Measurements from ENCODE around the gene TMED10.

Gene TMED10

GRCh38 chr14:75101491-75101890, 74.9 kb downstream of the TMED10 start:
- peaks cover 96% of the 10 kb centered on the region for H3K36me3 Mint-ChIP-seq
- H3K9me3 Mint-ChIP-seq, result no peaks in the 10 kb centered on the region
- H3K4me1 Mint-ChIP-seq, result peaks cover 6% of the 10 kb centered on the region
- ATAC-seq (no peak), DNase-seq (ENCODE audit: low spot score in 2 of 2) (no peak)
- no peak overlapping the region for H3K4me3 Mint-ChIP-seq
- H3K27ac Mint-ChIP-seq, result no peak overlapping the region

GRCh38 chr14:75098682-75099081, 77.7 kb downstream of the TMED10 start:
- H3K36me3 Mint-ChIP-seq, result peaks cover 96% of the 10 kb centered on the region
- no peaks in the 10 kb centered on the region for H3K9me3 Mint-ChIP-seq

GRCh38 chr14:75098212-75098611, 78.2 kb downstream of the TMED10 start:
- DNase-seq (ENCODE audit: low spot score in 2 of 2), result no peak
- Mint-ChIP-seq H3K4me1 (peaks cover 6% of the 10 kb centered on the region), H3K36me3 (peaks cover 96% of the 10 kb centered on the region), H3K4me3 (no peak overlapping the region), H3K9me3 (no peaks in the 10 kb centered on the region), H3K27ac (peak overlapping the region; percentile 6)
- no peak for ATAC-seq

More at GRCh38 chr14:75098682-75099081, 77.7 kb downstream of the TMED10 start:
- Mint-ChIP-seq H3K27ac (no peak overlapping the region), H3K4me3 (no peak overlapping the region), H3K4me1 (peaks cover 6% of the 10 kb centered on the region)
- DNase-seq (ENCODE audit: low spot score in 2 of 2), result no peak
- no peak for ATAC-seq

- no peaks in the 10 kb centered on the region for H3K9me3 Mint-ChIP-seq
- ATAC-seq (no peak), DNase-seq (ENCODE audit: low spot score in 2 of 2) (no peak)
- no peak overlapping the region for H3K27ac Mint-ChIP-seq
- H3K36me3 Mint-ChIP-seq, result peaks cover 98% of the 10 kb centered on the region
- no peak overlapping the region for H3K4me3 Mint-ChIP-seq
- peaks cover 6% of the 10 kb centered on the region for H3K4me1 Mint-ChIP-seq
Measured at GRCh38 chr14:75096959-75097358, 79.5 kb downstream of the TMED10 start.

- Mint-ChIP-seq H3K27ac (no peak overlapping the region), H3K36me3 (peaks cover 99% of the 10 kb centered on the region), H3K4me1 (peaks cover 6% of the 10 kb centered on the region), H3K9me3 (no peaks in the 10 kb centered on the region), H3K4me3 (no peak overlapping the region)
- DNase-seq (ENCODE audit: low spot score in 2 of 2), result no peak
- ATAC-seq, result no peak
Measured at GRCh38 chr14:75095690-75096089, 80.7 kb downstream of the TMED10 start.

- ATAC-seq (no peak), DNase-seq (ENCODE audit: low spot score in 2 of 2) (no peak)
- Mint-ChIP-seq H3K9me3 (no peaks in the 10 kb centered on the region), H3K27ac (no peak overlapping the region), H3K4me1 (peaks cover 6% of the 10 kb centered on the region), H3K4me3 (no peak overlapping the region), H3K36me3 (peaks cover 99% of the 10 kb centered on the region)
Measured at GRCh38 chr14:75094896-75095295, 81.5 kb downstream of the TMED10 start.

- Mint-ChIP-seq H3K4me3 (no peak overlapping the region), H3K4me1 (peaks cover 1% of the 10 kb centered on the region), H3K27ac (no peak overlapping the region), H3K9me3 (no peaks in the 10 kb centered on the region), H3K36me3 (peaks cover 98% of the 10 kb centered on the region)
- ATAC-seq, result no peak
- DNase-seq (ENCODE audit: low spot score in 2 of 2), result no peak
Measured at GRCh38 chr14:75092698-75093097, 83.7 kb downstream of the TMED10 start.

GRCh38 chr14:75091251-75091650, 85.2 kb downstream of the TMED10 start:
- DNase-seq (ENCODE audit: low spot score in 2 of 2) (no peak), ATAC-seq (no peak)
- Mint-ChIP-seq H3K4me3 (no peak overlapping the region), H3K9me3 (no peaks in the 10 kb centered on the region), H3K27ac (no peak overlapping the region), H3K4me1 (no peaks in the 10 kb centered on the region), H3K36me3 (peaks cover 98% of the 10 kb centered on the region)

- Mint-ChIP-seq H3K4me3 (no peak overlapping the region), H3K36me3 (peaks cover 98% of the 10 kb centered on the region), H3K4me1 (no peaks in the 10 kb centered on the region), H3K9me3 (no peaks in the 10 kb centered on the region), H3K27ac (no peak overlapping the region)
- ATAC-seq, result no peak
- no peak for DNase-seq (ENCODE audit: low spot score in 2 of 2)
Measured at GRCh38 chr14:75090353-75090752, 86.1 kb downstream of the TMED10 start.

GRCh38 chr14:75088566-75089373, 87.6 kb downstream of the TMED10 start:
- peaks cover 98% of the 10 kb centered on the region for H3K36me3 Mint-ChIP-seq
- no peak overlapping the region for H3K4me3 Mint-ChIP-seq
- no peaks in the 10 kb centered on the region for H3K4me1 Mint-ChIP-seq
- no peak overlapping the region for H3K27ac Mint-ChIP-seq
- no peaks in the 10 kb centered on the region for H3K9me3 Mint-ChIP-seq
- DNase-seq (ENCODE audit: low spot score in 2 of 2) (no peak), ATAC-seq (peak; percentile 57)

- Mint-ChIP-seq H3K27ac (no peak overlapping the region), H3K4me3 (no peak overlapping the region), H3K9me3 (no peaks in the 10 kb centered on the region), H3K36me3 (peaks cover 96% of the 10 kb centered on the region), H3K4me1 (no peaks in the 10 kb centered on the region)
- DNase-seq (ENCODE audit: low spot score in 2 of 2) (no peak), ATAC-seq (no peak)
Measured at GRCh38 chr14:75088153-75088552, 88.3 kb downstream of the TMED10 start.

- DNase-seq (ENCODE audit: low spot score in 2 of 2) (no peak), ATAC-seq (no peak)
- Mint-ChIP-seq H3K4me3 (no peak overlapping the region), H3K36me3 (peaks cover 61% of the 10 kb centered on the region), H3K27ac (peak overlapping the region; percentile 54), H3K4me1 (no peaks in the 10 kb centered on the region), H3K9me3 (no peaks in the 10 kb centered on the region)
Measured at GRCh38 chr14:75084513-75084912, 91.9 kb downstream of the TMED10 start.

GRCh38 chr14:75083271-75083670, 93.1 kb downstream of the TMED10 start:
- Mint-ChIP-seq H3K4me3 (no peak overlapping the region), H3K9me3 (no peaks in the 10 kb centered on the region), H3K36me3 (peaks cover 48% of the 10 kb centered on the region), H3K4me1 (no peaks in the 10 kb centered on the region), H3K27ac (peak overlapping the region; percentile 23)
- ATAC-seq (no peak), DNase-seq (ENCODE audit: low spot score in 2 of 2) (no peak)

- no peaks in the 10 kb centered on the region for H3K9me3 Mint-ChIP-seq
- no peak overlapping the region for H3K27ac Mint-ChIP-seq
- no peak for DNase-seq (ENCODE audit: low spot score in 2 of 2)
- H3K36me3 Mint-ChIP-seq, result peaks cover 33% of the 10 kb centered on the region
- H3K4me1 Mint-ChIP-seq, result no peaks in the 10 kb centered on the region
- H3K4me3 Mint-ChIP-seq, result no peak overlapping the region
- no peak for ATAC-seq
Measured at GRCh38 chr14:75081660-75082229, 94.7 kb downstream of the TMED10 start.
